ENCODE results near the gene CHMP3. TPM values are rescaled to one million over a fixed set of nuclear protein-coding genes. Genes with fewer than 3 reads are reported as not detected.
"Not testable (repeated sequence)": the region's sequence is repeated elsewhere in the genome, so short reads cannot be mapped to it uniquely, and the experiment has no call there.

The CHMP3 gene
- polyA plus RNA-seq, 3 donors from 2014 or later: 44.1 to 72.1 (median 60.2) TPM

DNA sequence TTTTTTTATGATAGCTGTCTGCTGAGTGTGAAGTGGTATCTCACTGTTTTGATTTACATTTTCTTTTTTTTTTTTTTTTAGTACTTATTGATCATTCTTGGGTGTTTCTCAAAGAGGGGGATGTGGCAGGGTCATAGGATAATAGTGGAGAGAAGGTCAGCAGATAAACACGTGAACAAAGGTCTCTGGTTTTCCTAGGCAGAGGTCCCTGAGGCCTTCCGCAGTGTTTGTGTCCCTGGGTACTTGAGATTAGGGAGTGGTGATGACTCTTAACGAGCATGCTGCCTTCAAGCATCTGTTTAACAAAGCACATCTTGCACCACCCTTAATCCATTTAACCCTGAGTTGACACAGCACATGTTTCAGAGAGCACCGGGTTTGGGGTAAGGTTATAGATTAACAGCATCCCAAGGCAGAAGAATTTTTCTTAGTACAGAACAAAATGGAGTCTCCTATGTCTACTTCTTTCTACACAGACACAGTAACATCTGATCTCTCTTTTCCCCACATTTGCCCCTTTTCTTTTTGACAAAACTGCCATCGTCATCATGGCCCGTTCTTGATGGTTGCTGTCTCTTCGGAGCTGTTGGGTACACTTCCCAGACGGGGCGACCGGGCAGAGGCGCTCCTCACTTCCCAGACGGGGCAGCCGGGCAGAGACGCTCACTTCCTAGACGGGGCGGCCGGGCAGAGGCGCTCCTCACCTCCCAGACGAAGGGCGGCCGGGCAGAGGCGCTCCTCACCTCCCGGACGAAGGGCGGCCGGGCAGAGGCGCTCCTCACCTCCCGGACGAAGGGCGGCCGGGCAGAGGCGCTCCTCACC lies 18.8 kb downstream of the CHMP3 start:
- not testable (repeated sequence) for H3K9me3 Mint-ChIP-seq; DNase-seq; H3K27me3 Mint-ChIP-seq (ENCODE audit: low read depth in 3 of 3); H3K4me3 Mint-ChIP-seq; H3K27ac Mint-ChIP-seq
- Mint-ChIP-seq H3K4me1 (peaks cover 12 to 30% of the 10 kb centered on the region in 2 donors), H3K36me3 (peaks cover 20 to 34% (median 32%) of the 10 kb centered on the region in 3 donors)

DNA sequence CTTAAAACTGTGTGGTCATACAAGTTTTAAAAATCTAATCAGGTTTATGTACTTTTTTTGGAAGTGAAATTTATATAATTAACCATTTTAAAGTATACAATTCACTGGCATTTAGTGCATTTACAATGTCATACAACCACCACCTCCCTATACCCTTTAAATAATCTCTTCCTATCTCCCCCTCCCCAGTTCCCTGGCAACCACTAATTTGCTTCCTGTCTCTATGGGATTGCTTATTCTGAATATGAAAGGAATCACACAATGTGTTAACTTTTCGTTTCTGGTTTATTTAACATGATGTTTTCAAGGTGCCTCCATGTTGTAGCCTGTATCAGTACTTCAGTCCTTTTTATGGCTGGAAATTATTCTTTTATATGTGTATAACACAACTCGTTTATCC lies 19.4 kb downstream of the CHMP3 start:
- Mint-ChIP-seq H3K36me3 (peaks cover 20 to 34% (median 32%) of the 10 kb centered on the region in 3 donors), H3K27ac (no peak overlapping the region), H3K9me3 (peaks cover 0 to 5% (median 3%) of the 10 kb centered on the region in 6 donors), H3K27me3 (ENCODE audit: low read depth in 3 of 3) (peaks cover 0 to 2% (median 1%) of the 10 kb centered on the region in 3 donors), H3K4me3 (no peak overlapping the region), H3K4me1 (peaks cover 12 to 30% of the 10 kb centered on the region in 2 donors)
- no peak for DNase-seq

DNA sequence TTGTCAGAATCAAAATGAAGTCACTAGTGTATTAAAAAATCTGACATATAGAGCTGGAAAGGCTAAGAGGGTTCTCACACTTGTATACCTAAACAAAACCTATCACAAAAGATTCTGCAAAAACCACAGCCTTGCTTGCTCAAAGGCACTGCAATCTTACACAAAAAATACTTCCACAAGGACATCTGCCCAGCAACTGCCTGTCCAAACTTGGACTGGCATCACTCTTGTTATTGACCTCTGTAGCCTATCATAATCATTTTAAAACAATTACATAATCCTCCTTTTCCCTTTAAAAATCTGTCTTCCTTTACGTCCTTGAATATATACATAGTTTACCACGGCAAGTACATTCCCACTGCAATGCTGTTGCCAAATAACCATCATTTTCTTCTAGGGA lies 19.9 kb downstream of the CHMP3 start:
- Mint-ChIP-seq H3K36me3 (peaks cover 20 to 31% (median 30%) of the 10 kb centered on the region in 3 donors), H3K4me1 (peaks cover 12 to 27% of the 10 kb centered on the region in 2 donors), H3K4me3 (no peak overlapping the region), H3K27ac (no peak overlapping the region), H3K9me3 (peaks cover 0 to 5% (median 3%) of the 10 kb centered on the region in 6 donors), H3K27me3 (ENCODE audit: low read depth in 3 of 3) (peaks cover 0 to 2% (median 1%) of the 10 kb centered on the region in 3 donors)
- no peak for DNase-seq

DNA sequence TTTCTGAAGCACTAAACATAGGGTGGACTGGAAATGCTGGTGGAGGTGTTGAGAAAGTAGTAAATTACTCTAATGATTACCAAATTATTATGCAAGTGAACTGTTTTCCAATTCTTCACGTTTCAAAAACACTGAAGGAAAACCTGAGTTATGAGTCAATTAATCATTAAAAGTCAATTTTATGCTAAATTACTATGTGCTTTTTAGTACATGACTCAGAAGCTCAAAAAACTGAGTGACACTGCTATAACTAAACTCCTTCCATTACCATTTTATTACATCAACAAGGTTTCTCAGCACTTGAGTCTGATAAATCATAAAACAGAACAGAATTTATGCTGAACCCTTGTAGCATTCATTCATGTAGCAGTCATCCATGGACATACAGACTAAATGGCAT lies 20.4 kb downstream of the CHMP3 start:
- peaks cover 16 to 30% (median 29%) of the 10 kb centered on the region in 3 donors for H3K36me3 Mint-ChIP-seq
- no peak overlapping the region for H3K4me3 Mint-ChIP-seq
- DNase-seq: no peak
- H3K9me3 Mint-ChIP-seq: peaks cover 0 to 5% (median 3%) of the 10 kb centered on the region in 6 donors
- H3K27ac Mint-ChIP-seq: no peak overlapping the region
- peaks cover 0 to 2% (median 1%) of the 10 kb centered on the region in 3 donors for H3K27me3 Mint-ChIP-seq (ENCODE audit: low read depth in 3 of 3)
- H3K4me1 Mint-ChIP-seq: peaks cover 10 to 22% of the 10 kb centered on the region in 2 donors

DNA sequence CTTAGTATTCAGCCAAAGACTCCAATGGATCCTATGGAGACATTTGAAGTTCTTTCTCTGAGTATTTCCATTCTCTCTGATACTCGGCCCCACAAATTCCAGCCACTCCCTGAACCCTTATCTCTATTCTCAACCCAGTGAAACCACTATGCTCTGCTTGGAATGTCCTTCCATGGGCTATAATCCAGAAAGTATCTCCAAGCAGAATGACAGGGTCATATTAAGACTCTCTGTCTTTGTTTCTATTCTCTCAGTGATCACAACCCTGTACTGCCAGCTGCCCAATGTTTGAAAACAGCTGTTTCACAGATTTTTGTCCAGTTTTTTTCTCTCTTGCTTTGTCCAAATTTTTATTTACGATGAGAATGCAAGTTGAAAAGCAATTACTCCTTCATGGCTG lies 21.9 kb downstream of the CHMP3 start:
- DNase-seq: no peak
- no peak overlapping the region for H3K4me3 Mint-ChIP-seq
- H3K4me1 Mint-ChIP-seq: peaks cover 9 to 15% of the 10 kb centered on the region in 2 donors
- H3K27me3 Mint-ChIP-seq (ENCODE audit: low read depth in 3 of 3): peaks cover 0 to 2% (median 1%) of the 10 kb centered on the region in 3 donors
- H3K27ac Mint-ChIP-seq: peak overlapping the region in 1 of 6 donors; percentile 1
- no peaks in the 10 kb centered on the region for H3K9me3 Mint-ChIP-seq
- H3K36me3 Mint-ChIP-seq: peaks cover 9 to 25% (median 15%) of the 10 kb centered on the region in 3 donors

DNA sequence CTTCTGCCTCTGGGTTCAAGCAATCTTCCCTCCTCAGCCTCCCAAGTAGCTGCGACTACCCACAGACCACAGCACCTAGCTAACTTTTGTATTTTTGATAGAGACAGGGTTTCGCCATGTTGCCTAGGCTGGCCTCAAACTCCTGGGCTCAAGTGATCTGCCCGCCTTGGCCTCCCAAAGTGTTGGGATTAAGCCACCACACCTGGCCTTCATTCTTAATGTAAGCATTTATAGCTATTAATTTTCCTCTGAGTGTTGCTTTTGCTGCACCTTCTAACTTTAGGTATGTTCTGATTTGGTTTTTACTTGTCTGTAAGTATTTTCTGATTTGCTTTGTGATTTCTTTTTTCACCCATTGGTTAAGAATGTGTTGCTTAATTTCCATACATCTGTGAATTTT lies 29.7 kb downstream of the CHMP3 start:
- Mint-ChIP-seq H3K27ac (no peak overlapping the region), H3K27me3 (ENCODE audit: low read depth in 3 of 3) (peaks cover 0 to 3% (median 0%) of the 10 kb centered on the region in 3 donors), H3K9me3 (peaks cover 3 to 13% (median 6%) of the 10 kb centered on the region in 6 donors), H3K4me3 (no peak overlapping the region), H3K36me3 (peaks cover 11 to 22% (median 16%) of the 10 kb centered on the region in 3 donors), H3K4me1 (peaks cover 2 to 30% of the 10 kb centered on the region in 2 donors)
- DNase-seq: no peak

DNA sequence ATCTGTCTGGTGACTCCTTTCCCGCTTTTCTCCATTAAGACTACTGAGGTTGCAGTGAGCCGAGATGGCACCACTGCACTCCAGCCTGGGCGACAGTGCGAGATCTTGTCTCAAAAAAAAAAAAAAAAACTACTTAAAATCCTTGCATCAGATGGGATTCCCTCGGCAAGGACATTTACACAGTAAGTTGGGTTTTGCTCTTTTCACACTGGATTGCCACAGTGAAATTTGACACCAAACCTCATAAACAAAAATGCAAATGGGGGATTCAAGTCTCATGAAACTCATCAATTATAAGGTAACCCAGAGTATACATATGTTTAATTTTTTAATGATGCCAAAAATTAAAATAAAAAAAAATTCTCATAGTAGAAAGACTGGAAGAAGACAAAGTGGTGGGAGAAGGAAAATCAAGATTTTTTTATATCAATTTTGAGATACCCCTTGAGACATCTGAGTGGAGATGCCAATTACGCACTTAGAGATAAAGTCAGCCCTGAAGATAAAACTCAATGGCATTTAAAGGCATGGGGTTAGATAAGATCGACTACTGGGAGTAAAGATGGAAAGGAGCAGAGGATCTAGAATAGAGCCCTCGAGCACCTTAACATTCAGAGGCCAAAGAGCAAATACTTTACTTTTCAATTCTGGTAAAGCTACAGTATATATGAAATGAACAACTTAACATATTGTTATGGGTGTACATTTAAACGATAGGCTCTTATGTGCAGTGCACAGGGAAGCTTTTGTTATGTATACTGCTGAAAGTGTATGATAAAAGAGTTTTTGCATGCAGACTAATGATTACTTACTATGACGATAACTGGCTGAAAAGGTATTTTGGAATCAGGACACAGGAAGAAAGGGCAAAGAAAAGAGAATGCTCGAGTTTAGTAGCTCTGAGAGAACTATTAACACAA lies 37.6 kb downstream of the CHMP3 start:
- Mint-ChIP-seq H3K4me1 (peaks cover 0 to 6% of the 10 kb centered on the region in 2 donors), H3K4me3 (no peak overlapping the region), H3K27me3 (ENCODE audit: low read depth in 3 of 3) (no peaks in the 10 kb centered on the region), H3K36me3 (peaks cover 10 to 13% (median 13%) of the 10 kb centered on the region in 3 donors), H3K27ac (no peak overlapping the region), H3K9me3 (peaks cover 0 to 2% (median 0%) of the 10 kb centered on the region in 6 donors)
- DNase-seq: no peak

DNA sequence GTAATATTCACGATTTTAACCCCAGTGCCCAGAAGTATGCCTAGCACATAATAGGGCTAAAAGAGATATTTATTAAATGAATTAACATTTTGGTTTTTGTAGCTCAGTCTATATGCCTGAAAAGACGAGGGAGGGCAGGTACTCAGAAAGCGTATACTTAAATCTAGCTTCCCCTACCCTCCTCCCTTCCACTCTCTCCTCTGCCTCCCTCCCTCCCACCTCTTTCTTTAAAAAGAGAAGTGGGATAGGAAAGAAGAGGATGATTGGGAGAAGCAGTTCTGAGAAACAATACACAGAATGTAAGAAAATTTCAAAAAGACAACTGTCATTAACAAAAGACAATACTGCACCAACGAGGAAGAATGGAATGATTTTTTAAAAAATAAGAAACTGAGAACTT lies 39.8 kb downstream of the CHMP3 start:
- Mint-ChIP-seq H3K4me3 (no peak overlapping the region), H3K27me3 (ENCODE audit: low read depth in 3 of 3) (no peaks in the 10 kb centered on the region), H3K27ac (no peak overlapping the region), H3K36me3 (peaks cover 10 to 13% (median 10%) of the 10 kb centered on the region in 3 donors), H3K4me1 (no peaks in the 10 kb centered on the region), H3K9me3 (peaks cover 0 to 4% (median 0%) of the 10 kb centered on the region in 6 donors)
- DNase-seq: no peak

DNA sequence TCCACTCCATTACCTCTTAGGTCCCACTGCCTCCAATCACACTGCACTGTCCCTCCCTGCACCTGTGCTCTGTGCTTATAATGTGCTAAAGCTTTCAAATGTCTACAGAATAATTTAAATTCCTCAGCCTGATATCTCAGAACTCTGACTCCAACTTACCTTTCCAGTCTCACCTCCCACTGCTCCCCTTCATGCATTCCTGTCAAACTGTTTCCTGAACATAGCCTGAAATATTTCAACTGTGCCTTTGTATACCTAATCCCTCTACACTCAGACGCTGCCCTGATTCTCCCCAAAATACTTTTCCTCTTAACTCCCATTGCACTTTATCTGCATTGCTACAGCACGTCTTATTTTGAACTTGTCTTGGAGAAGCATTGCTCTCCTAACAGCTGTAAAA lies 40.5 kb downstream of the CHMP3 start:
- peaks cover 0 to 4% (median 0%) of the 10 kb centered on the region in 6 donors for H3K9me3 Mint-ChIP-seq
- H3K36me3 Mint-ChIP-seq: peaks cover 10 to 13% (median 10%) of the 10 kb centered on the region in 3 donors
- no peaks in the 10 kb centered on the region for H3K27me3 Mint-ChIP-seq (ENCODE audit: low read depth in 3 of 3)
- no peak overlapping the region for H3K27ac Mint-ChIP-seq
- no peaks in the 10 kb centered on the region for H3K4me1 Mint-ChIP-seq
- no peak for DNase-seq
- H3K4me3 Mint-ChIP-seq: no peak overlapping the region

DNA sequence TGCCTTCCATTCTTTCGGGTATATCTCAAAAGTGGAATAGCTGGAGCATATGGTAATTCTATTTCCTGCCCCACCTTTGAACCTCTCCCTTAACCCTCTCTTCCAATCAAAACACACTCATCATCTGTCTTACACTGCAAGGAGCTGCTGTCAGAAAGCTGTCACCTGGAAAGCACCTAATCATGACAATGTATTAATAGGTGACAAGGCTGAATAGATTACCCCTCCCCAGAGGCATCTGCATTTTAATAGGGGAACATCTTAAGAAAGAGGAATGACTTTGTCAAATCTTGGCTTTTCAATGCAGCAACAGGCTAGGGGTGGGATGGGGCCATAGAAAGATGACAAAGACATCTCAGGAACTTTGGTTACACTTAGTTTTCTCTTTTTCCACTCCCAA lies 41.3 kb downstream of the CHMP3 start:
- H3K27me3 Mint-ChIP-seq (ENCODE audit: low read depth in 3 of 3): no peaks in the 10 kb centered on the region
- no peak overlapping the region for H3K27ac Mint-ChIP-seq
- H3K9me3 Mint-ChIP-seq: peaks cover 0 to 4% (median 0%) of the 10 kb centered on the region in 6 donors
- peaks cover 9 to 10% (median 10%) of the 10 kb centered on the region in 3 donors for H3K36me3 Mint-ChIP-seq
- no peaks in the 10 kb centered on the region for H3K4me1 Mint-ChIP-seq
- H3K4me3 Mint-ChIP-seq: no peak overlapping the region
- no peak for DNase-seq

DNA sequence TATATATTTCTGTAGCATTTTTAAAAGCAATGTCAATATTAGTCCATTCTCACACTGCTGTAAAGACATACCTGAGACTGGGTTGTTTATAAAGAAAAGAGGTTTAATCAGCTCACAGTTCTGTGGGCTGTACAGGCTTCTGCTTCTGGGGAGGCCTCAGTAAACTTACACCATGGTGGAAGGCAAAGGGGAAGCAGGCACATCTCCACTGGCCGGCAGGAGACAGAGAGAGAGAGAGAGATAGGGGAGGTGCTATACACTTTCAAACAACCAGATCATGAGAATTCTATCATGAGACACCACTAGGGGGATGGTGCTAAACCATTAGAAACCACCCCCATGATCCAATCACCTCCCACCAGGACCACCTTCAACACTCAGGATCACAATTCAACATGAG lies 43.1 kb downstream of the CHMP3 start:
- peaks cover 0 to 4% (median 0%) of the 10 kb centered on the region in 6 donors for H3K9me3 Mint-ChIP-seq
- no peak for DNase-seq
- peaks cover 0 to 1% of the 10 kb centered on the region in 2 donors for H3K4me1 Mint-ChIP-seq
- peak overlapping the region in 1 of 6 donors; percentile 16 for H3K27ac Mint-ChIP-seq
- peaks cover 0 to 3% (median 0%) of the 10 kb centered on the region in 3 donors for H3K36me3 Mint-ChIP-seq
- H3K27me3 Mint-ChIP-seq (ENCODE audit: low read depth in 3 of 3): no peaks in the 10 kb centered on the region
- H3K4me3 Mint-ChIP-seq: no peak overlapping the region

DNA sequence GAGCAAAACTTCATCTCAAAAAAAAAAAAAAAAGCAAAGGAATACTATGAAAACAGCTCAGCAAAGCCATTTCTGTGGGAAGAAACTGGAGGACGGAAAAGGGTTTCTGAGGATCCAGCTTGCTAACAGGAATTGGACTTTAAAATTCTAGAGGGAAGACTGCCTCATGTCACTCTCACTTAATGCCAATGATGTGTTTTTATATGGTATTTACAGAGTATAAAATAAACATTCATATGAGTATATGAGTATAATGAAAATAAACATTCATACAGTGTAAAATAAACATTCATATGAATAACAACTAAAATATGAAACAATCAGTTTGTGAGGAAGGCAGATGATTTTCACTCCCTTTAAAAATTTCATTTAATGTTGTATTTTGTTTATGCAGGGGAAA lies 43.9 kb downstream of the CHMP3 start:
- Mint-ChIP-seq H3K27me3 (ENCODE audit: low read depth in 3 of 3) (no peaks in the 10 kb centered on the region), H3K4me1 (peaks cover 0 to 1% of the 10 kb centered on the region in 2 donors)

DNA sequence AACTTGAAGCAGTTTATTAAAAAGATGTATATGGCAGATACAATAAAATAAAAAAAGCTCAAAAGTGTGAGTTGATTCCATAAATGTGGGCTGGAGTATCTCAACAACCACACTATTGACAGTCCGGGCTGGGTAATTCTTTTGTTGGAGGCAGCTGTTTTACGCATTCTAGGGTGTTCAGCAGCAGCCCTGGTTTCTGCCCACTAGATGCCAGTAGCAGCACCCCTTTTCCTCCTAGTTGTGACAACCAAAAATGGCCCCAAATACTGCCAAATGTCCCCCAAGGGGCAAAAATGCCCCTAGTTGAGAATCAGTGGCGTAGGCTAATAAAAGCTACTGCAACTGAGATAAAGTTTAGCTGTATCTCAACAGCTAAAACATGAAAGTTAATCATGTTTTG lies 44.8 kb downstream of the CHMP3 start:
- no peaks in the 10 kb centered on the region for H3K27me3 Mint-ChIP-seq (ENCODE audit: low read depth in 3 of 3)
- peak; percentile 6 to 17 (median 9) for DNase-seq

More for the DNA sequence above, 43.9 kb downstream of the CHMP3 start:
- peaks cover 0 to 4% (median 0%) of the 10 kb centered on the region in 6 donors for H3K9me3 Mint-ChIP-seq
- H3K27ac Mint-ChIP-seq: no peak overlapping the region
- H3K4me3 Mint-ChIP-seq: no peak overlapping the region
- no peak for DNase-seq
- peaks cover 0 to 7% (median 0%) of the 10 kb centered on the region in 3 donors for H3K36me3 Mint-ChIP-seq

More for the DNA sequence above, 44.8 kb downstream of the CHMP3 start:
- H3K4me3 Mint-ChIP-seq: no peak overlapping the region
- peaks cover 0 to 1% of the 10 kb centered on the region in 2 donors for H3K4me1 Mint-ChIP-seq
- H3K36me3 Mint-ChIP-seq: peaks cover 0 to 7% (median 0%) of the 10 kb centered on the region in 3 donors
- no peak overlapping the region for H3K27ac Mint-ChIP-seq
- peaks cover 0 to 4% (median 0%) of the 10 kb centered on the region in 6 donors for H3K9me3 Mint-ChIP-seq

All from immature natural killer cell (primary cell).